HepG2 (cell line): ENCODE results near the gene TARM1. TPM values are rescaled to one million over a fixed set of nuclear protein-coding genes. Genes with fewer than 3 reads are reported as not detected.

ENCODE experiments used
- AGO2 ChIP-seq: fragments of 200-400 bp; formaldehyde crosslinking; optimal IDR thresholded peaks from 2 replicates; pipeline ENCODE3; 2017; ENCODE audit warnings: mild to moderate bottlenecking, low read depth, low read length, moderate library complexity
- ARHGAP35 ChIP-seq: sonication (generic); formaldehyde crosslinking; IDR thresholded peaks from 2 replicates; pipeline ENCODE4 v1.9.0; 2022; ENCODE audit warnings: mild to moderate bottlenecking, inconsistent platforms, moderate library complexity, missing genetic modification reagents, borderline replicate concordance
- CEBPG ChIP-seq: IDR thresholded peaks from 2 replicates; pipeline ENCODE4 v1.6.1; 2016
- ELF3 ChIP-seq: IDR thresholded peaks from 2 replicates; pipeline ENCODE4 v1.6.1; 2016; ENCODE audit warnings: missing genetic modification reagents, missing compliant biosample characterization
- FOXO1 ChIP-seq: sonication (generic); formaldehyde crosslinking; IDR thresholded peaks from 2 replicates; pipeline ENCODE4 v1.4.0; 2020; ENCODE audit warnings: missing genetic modification reagents
- HOXD1 ChIP-seq: sonication (generic); formaldehyde crosslinking; IDR thresholded peaks from 2 replicates; pipeline ENCODE4 v1.5.0; 2020; ENCODE audit warnings: missing genetic modification reagents
- IKZF1 ChIP-seq: fragments of 450-650 bp; IDR thresholded peaks from 2 replicates; pipeline ENCODE4 v1.7.1; 2016
- KLF16 ChIP-seq, 2 experiments: sonication (generic) in 1 of 2; formaldehyde crosslinking in 1 of 2; IDR thresholded peaks; 2 replicates each; pipeline versions ENCODE4 v1.6.1 to v1.8.0; 2016 to 2023; ENCODE audit warnings: missing genetic modification reagents in 2 of 2, missing compliant biosample characterization in 1 of 2
- NKX3-1 ChIP-seq: sonication (generic); formaldehyde crosslinking; IDR thresholded peaks from 2 replicates; pipeline ENCODE4 v1.5.0; 2020; ENCODE audit warnings: missing genetic modification reagents
- PLRG1 ChIP-seq: fragments of 450-650 bp; conservative IDR thresholded peaks from 2 replicates; pipeline ENCODE4 v1.6.1; 2016
- PRPF4 ChIP-seq: fragments of 200-400 bp; formaldehyde crosslinking; IDR thresholded peaks from 2 replicates; pipeline ENCODE4 v1.6.1; 2016; ENCODE audit warnings: low read length, low read depth; ENCODE audit not compliant: poor library complexity, severe bottlenecking
- SRSF9 ChIP-seq: fragments of 200-400 bp; formaldehyde crosslinking; IDR thresholded peaks from 2 replicates; pipeline ENCODE4 v1.6.1; 2018; ENCODE audit warnings: borderline replicate concordance, mild to moderate bottlenecking, low read depth, low read length; ENCODE audit not compliant: insufficient read depth, poor library complexity, severe bottlenecking
- THAP11 ChIP-seq: IDR thresholded peaks from 2 replicates; pipeline ENCODE4 v1.6.1; 2016; ENCODE audit warnings: missing biosample characterization, missing genetic modification reagents
- ZBTB20 ChIP-seq: sonication (generic); formaldehyde crosslinking; IDR thresholded peaks from 2 replicates; pipeline ENCODE4 v1.8.1; 2023; ENCODE audit warnings: missing genetic modification reagents, low read depth, mild to moderate bottlenecking, borderline replicate concordance
- ZFP82 ChIP-seq: sonication (generic); formaldehyde crosslinking; IDR thresholded peaks from 2 replicates; pipeline ENCODE4 v1.5.1; 2020; ENCODE audit warnings: mild to moderate bottlenecking, missing genetic modification reagents, borderline replicate concordance
- ZKSCAN5 ChIP-seq: sonication (generic); formaldehyde crosslinking; IDR thresholded peaks from 2 replicates; pipeline ENCODE4 v1.5.1; 2020; ENCODE audit warnings: mild to moderate bottlenecking, missing genetic modification reagents
- ZNF274 ChIP-seq: sonication (generic); formaldehyde crosslinking; IDR thresholded peaks from 2 replicates; pipeline ENCODE4 v1.5.1; 2020; ENCODE audit warnings: mild to moderate bottlenecking, missing genetic modification reagents
- ZNF598 ChIP-seq: sonication (generic); formaldehyde crosslinking; IDR thresholded peaks from 2 replicates; pipeline ENCODE4 v1.5.1; 2020; ENCODE audit warnings: mild to moderate bottlenecking, missing genetic modification reagents, borderline replicate concordance
- ZNF674 ChIP-seq: sonication (generic); formaldehyde crosslinking; IDR thresholded peaks from 2 replicates; pipeline ENCODE4 v1.5.0; 2020; ENCODE audit warnings: low read depth, mild to moderate bottlenecking, missing genetic modification reagents
- ZNF709 ChIP-seq: sonication (generic); formaldehyde crosslinking; IDR thresholded peaks from 2 replicates; pipeline ENCODE4 v1.5.0; 2020; ENCODE audit warnings: mild to moderate bottlenecking, missing genetic modification reagents
- ZNF776 ChIP-seq: sonication (generic); formaldehyde crosslinking; IDR thresholded peaks from 2 replicates; pipeline ENCODE4 v1.4.0; 2020; ENCODE audit warnings: mild to moderate bottlenecking, missing genetic modification reagents
- ZNF83 ChIP-seq: sonication (generic); formaldehyde crosslinking; IDR thresholded peaks from 2 replicates; pipeline ENCODE4 v1.4.0; 2020; ENCODE audit warnings: missing genetic modification reagents, mild to moderate bottlenecking, borderline replicate concordance
- ZSCAN29 ChIP-seq: sonication (generic); formaldehyde crosslinking; conservative IDR thresholded peaks from 2 replicates; pipeline ENCODE4 v1.4.0; 2020; ENCODE audit warnings: mild to moderate bottlenecking, missing genetic modification reagents
- polyA plus RNA-seq, 8 experiments: library from polyadenylated mRNA; depleted of rRNA in 3 of 8; stranded (reverse) in 7 of 8; unstranded in 1 of 8; fragments of >200 nt; fragmentation: Illumina TruSeq in 4 of 8; extraction: Trizol in 4 of 8; gene quantifications; 2 replicates each; pipeline versions ENCODE4 v1.2.1 to v1.2.3, GENCODE V29; 2011 to 2016; ENCODE audit warnings: low read depth in 4 of 8, missing spikeins in 1 of 8, mixed read lengths in 1 of 8; ENCODE audit not compliant: insufficient read depth in 1 of 8
- total RNA-seq, 5 experiments: library from RNA; depleted of rRNA; stranded (reverse); fragments of >200 nt; fragmentation: Illumina TruSeq; extraction: Trizol; gene quantifications; 2 replicates each; pipeline ENCODE4 v1.2.3, GENCODE V29; 2016; ENCODE audit warnings: low read depth in 1 of 5
- TF ChIP-seq, protein P1 (sequence below): sonication (generic); formaldehyde crosslinking; IDR thresholded peaks from 2 replicates; pipeline ENCODE4 v1.4.0; 2020; ENCODE audit warnings: missing genetic modification reagents
- TF ChIP-seq, protein P2 (sequence below): sonication (generic); formaldehyde crosslinking; IDR thresholded peaks from 2 replicates; pipeline ENCODE4 v1.5.1; 2020; ENCODE audit warnings: mild to moderate bottlenecking, missing genetic modification reagents, moderate library complexity
- TF ChIP-seq, protein P3 (sequence below): sonication (generic); formaldehyde crosslinking; conservative IDR thresholded peaks from 2 replicates; pipeline ENCODE4 v1.4.0; 2020; ENCODE audit warnings: missing genetic modification reagents

TARM1 gene
- total and polyA plus RNA-seq, 2 of the 13 experiments (the other 11 are each of a cell fraction or from before 2014, with no cell fraction given), result not detected

DNA sequence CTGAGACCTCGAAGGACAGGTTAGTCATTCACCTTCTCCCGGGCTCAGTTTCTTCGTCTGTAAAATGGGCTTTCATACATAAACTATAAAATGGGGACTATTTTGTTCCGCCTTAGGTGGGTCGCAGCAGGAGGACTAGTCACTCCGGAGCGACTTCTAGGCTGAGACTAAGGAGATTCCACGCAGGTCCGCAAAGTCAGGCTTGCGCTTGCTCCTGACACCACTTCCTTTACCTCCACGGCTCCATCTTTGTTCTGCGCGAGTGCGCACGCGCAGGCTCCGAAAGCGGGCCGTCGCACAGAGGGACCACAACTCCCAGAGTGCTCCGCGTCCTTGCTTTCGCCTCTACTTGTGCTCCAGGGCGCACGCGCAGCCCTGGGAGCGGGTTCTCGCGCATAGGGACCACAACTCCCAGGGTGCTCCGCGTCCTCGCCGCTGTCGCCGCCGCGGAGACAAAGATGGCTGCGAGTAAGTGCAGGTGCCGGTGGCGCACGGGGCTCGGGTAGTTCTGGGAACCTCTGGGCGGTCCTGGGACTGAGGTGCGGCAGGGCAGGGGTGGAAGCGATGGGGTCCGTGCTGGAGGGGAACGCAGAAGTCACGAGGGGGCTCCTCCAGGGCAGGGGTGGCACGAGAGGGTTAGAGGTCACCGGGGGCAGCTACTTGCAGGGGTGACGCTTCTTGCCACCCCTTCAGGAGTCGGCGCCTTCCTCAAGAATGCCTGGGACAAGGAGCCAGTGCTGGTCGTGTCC lies 21.4 kb upstream of the TARM1 start, which contains the start of gene NDUFA3 (continued):
- TF ChIP-seq, protein P1, sequence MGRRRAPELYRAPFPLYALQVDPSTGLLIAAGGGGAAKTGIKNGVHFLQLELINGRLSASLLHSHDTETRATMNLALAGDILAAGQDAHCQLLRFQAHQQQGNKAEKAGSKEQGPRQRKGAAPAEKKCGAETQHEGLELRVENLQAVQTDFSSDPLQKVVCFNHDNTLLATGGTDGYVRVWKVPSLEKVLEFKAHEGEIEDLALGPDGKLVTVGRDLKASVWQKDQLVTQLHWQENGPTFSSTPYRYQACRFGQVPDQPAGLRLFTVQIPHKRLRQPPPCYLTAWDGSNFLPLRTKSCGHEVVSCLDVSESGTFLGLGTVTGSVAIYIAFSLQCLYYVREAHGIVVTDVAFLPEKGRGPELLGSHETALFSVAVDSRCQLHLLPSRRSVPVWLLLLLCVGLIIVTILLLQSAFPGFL (CRISPR knock-in tag), result no peak
- TF ChIP-seq ZNF83 (CRISPR knock-in tag) (no peak; the same call in 1 of the 2 replicates), ZSCAN29 (no peak), PRPF4 (no peak), FOXO1 (CRISPR knock-in tag) (peak; percentile 41; the same call in 1 of the 2 replicates), CEBPG (CRISPR knock-in tag) (peak; percentile 43; the same call in 1 of the 2 replicates), IKZF1 (no peak), ZNF674 (0 out of 2 replicates have a peak, but pooled peaks have one; percentile 23), THAP11 (peak; percentile 99), ZNF776 (CRISPR knock-in tag) (peak; percentile 70; the same call in 1 of the 2 replicates), ZNF709 (CRISPR knock-in tag) (peak; percentile 61; the same call in 1 of the 2 replicates), HOXD1 (CRISPR knock-in tag) (no peak), AGO2 (peak; percentile 61), ZKSCAN5 (CRISPR knock-in tag) (no peak), ZNF598 (peak; percentile 59; the same call in 1 of the 2 replicates), SRSF9 (no peak), ZNF274 (no peak; the same call in none of the 2 replicates), ARHGAP35 (CRISPR knock-in tag) (no peak), PLRG1 (no peak), ZBTB20 (CRISPR knock-in tag) (no peak), NKX3-1 (CRISPR knock-in tag) (no peak), KLF16 (CRISPR knock-in tag; IDR thresholded peaks at IDR 0.05) (no peak), ELF3 (CRISPR knock-in tag) (peak; percentile 31; the same call in 1 of the 2 replicates), ZFP82 (no peak)
- TF ChIP-seq, protein P2, sequence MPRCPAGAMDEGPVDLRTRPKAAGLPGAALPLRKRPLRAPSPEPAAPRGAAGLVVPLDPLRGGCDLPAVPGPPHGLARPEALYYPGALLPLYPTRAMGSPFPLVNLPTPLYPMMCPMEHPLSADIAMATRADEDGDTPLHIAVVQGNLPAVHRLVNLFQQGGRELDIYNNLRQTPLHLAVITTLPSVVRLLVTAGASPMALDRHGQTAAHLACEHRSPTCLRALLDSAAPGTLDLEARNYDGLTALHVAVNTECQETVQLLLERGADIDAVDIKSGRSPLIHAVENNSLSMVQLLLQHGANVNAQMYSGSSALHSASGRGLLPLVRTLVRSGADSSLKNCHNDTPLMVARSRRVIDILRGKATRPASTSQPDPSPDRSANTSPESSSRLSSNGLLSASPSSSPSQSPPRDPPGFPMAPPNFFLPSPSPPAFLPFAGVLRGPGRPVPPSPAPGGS (CRISPR knock-in tag), result peak; percentile 38; the same call in 1 of the 2 replicates
- TF ChIP-seq, protein P3, sequence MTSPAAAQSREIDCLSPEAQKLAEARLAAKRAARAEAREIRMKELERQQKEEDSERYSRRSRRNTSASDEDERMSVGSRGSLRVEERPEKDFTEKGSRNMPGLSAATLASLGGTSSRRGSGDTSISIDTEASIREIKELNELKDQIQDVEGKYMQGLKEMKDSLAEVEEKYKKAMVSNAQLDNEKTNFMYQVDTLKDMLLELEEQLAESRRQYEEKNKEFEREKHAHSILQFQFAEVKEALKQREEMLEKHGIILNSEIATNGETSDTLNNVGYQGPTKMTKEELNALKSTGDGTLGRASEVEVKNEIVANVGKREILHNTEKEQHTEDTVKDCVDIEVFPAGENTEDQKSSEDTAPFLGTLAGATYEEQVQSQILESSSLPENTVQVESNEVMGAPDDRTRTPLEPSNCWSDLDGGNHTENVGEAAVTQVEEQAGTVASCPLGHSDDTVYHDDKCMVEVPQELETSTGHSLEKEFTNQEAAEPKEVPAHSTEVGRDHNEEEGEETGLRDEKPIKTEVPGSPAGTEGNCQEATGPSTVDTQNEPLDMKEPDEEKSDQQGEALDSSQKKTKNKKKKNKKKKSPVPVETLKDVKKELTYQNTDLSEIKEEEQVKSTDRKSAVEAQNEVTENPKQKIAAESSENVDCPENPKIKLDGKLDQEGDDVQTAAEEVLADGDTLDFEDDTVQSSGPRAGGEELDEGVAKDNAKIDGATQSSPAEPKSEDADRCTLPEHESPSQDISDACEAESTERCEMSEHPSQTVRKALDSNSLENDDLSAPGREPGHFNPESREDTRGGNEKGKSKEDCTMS (CRISPR knock-in tag), result no peak
